Measurements from ENCODE around the gene FOXN3.

- TF ChIP-seq CTCF (IDR thresholded peaks at IDR 0.05; ENCODE audit: insufficient read depth, low read depth, low read length): no peak
- TF ChIP-seq EZH2 (IDR thresholded peaks at IDR 0.05; ENCODE audit: insufficient read depth, low read length): no peak
Observed at GRCh38 chr14:89260898-89261297, 156.1 kb downstream of the FOXN3 start.

Measured in astrocyte (in vitro differentiated cells and primary cell).